Peyer's patch (tissue), 4 donors: ENCODE measurements around the gene PLAGL2.

Source experiments
- POLR2A ChIP-seq, 2 donors: fragments of 450-650 bp; IDR thresholded peaks; one replicate each; pipeline ENCODE4 v1.5.1; 2017; ENCODE audit warnings: antibody characterized with exemption in 2 of 2, mild to moderate bottlenecking in 2 of 2, moderate library complexity in 2 of 2
- TF ChIP-seq, protein P1 (sequence below), 6 experiments: fragments of 450-650 bp in 4 of 6; fragments of 200-600 bp in 2 of 6; sonication (generic) in 1 of 6; IDR thresholded peaks; one replicate each; pipeline ENCODE4 v1.5.1; 2017 to 2019; ENCODE audit warnings: antibody characterized with exemption in 6 of 6, mild to moderate bottlenecking in 3 of 6, moderate library complexity in 1 of 6

DNA sequence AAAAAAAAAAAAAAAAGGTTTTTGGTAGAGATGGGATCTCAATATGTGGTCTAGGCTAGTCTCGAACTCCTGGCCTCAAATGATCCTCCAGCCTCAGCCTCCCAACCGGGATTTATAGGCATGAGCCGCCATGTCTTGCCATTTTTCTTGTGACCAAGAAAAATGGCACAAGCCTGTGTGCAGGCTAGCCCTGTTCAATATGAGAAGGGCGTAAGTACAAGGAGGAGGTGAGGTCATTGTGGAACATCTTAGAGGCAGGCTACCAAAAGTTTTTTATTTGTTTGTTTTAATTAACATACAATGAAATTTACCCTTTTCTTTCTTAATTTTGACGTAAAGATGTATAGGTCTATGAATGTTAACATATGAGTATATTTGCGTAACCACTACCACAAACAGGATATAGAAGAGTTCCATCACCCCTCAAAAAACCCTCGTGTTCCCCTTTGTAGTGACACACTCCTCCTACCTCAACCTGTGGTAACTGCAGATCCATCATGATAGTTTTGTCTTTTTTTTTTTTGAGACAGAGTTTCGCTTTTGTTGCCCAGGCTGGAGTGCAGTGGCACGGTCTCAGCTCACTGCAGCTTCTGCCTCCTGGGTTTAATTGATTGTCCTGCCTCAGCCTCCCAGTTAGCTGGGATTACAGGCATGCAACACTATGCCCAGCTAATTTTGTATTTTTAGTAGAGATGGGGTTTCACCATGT is 41.6 kb upstream of the PLAGL2 start:
- TF ChIP-seq, protein P1, sequence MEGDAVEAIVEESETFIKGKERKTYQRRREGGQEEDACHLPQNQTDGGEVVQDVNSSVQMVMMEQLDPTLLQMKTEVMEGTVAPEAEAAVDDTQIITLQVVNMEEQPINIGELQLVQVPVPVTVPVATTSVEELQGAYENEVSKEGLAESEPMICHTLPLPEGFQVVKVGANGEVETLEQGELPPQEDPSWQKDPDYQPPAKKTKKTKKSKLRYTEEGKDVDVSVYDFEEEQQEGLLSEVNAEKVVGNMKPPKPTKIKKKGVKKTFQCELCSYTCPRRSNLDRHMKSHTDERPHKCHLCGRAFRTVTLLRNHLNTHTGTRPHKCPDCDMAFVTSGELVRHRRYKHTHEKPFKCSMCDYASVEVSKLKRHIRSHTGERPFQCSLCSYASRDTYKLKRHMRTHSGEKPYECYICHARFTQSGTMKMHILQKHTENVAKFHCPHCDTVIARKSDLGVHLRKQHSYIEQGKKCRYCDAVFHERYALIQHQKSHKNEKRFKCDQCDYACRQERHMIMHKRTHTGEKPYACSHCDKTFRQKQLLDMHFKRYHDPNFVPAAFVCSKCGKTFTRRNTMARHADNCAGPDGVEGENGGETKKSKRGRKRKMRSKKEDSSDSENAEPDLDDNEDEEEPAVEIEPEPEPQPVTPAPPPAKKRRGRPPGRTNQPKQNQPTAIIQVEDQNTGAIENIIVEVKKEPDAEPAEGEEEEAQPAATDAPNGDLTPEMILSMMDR (IDR thresholded peaks at IDR 0.05), result no peak
- no peak for TF ChIP-seq POLR2A (IDR thresholded peaks at IDR 0.05)
